Thoracic aorta (tissue), 2 donors: Measurements from ENCODE around the gene TRHDE. TPM values are rescaled to one million over a fixed set of nuclear protein-coding genes. Genes with fewer than 3 reads are reported as not detected.

Source experiments
- ATAC-seq: fragments of 150-250 bp; one replicate; pipeline ENCODE4 v1.8.0; 2017; ENCODE audit warnings: low read depth; ENCODE audit not compliant: insufficient number of reproducible peaks, low FRiP score
- DNase-seq: peaks from one replicate; pipeline ENCODE4 v3.0.0-alpha.2; 2020; ENCODE audit warnings: low spot score
- H3K27ac ChIP-seq, 2 donors: fragments of 200-600 bp; sonication (generic); 1 replicate in 1 of 2; 2 replicates in 1 of 2; pipeline ENCODE4 v1.5.1; 2016; ENCODE audit warnings: mild to moderate bottlenecking in 2 of 2, moderate library complexity in 2 of 2
- H3K27me3 ChIP-seq: fragments of 200-600 bp; sonication (generic); replicated peaks from 2 replicates; pipeline ENCODE4 v1.6.0; 2016; ENCODE audit warnings: mild to moderate bottlenecking; ENCODE audit not compliant: insufficient read depth
- H3K36me3 ChIP-seq: fragments of 200-600 bp; sonication (generic); one replicate; pipeline ENCODE4 v1.5.1; 2016
- H3K4me1 ChIP-seq, 2 donors: fragments of 200-600 bp; sonication (generic); 1 replicate in 1 of 2; 2 replicates in 1 of 2; pipeline versions ENCODE4 v1.5.1 to v1.6.0; 2016; ENCODE audit warnings: low read depth in 2 of 2, mild to moderate bottlenecking in 1 of 2; ENCODE audit not compliant: control insufficient read depth in 1 of 2
- H3K4me3 ChIP-seq: fragments of 200-600 bp; sonication (generic); 2 replicates; pipeline ENCODE4 v1.5.1; 2016; ENCODE audit warnings: mild to moderate bottlenecking
- H3K9me3 ChIP-seq: fragments of 200-600 bp; sonication (generic); 2 replicates; pipeline ENCODE4 v1.5.1; 2016
- total RNA-seq, 2 donors: library from RNA; depleted of rRNA; stranded (reverse); fragments of >200 nt; gene quantifications; one replicate each; pipeline versions ENCODE4 v1.1.0 to v1.2.3, GENCODE V29; 2016
- TF ChIP-seq, protein P1 (sequence below): fragments of 200-600 bp; sonication (generic); IDR thresholded peaks from one replicate; pipeline ENCODE4 v1.5.1; 2019; ENCODE audit warnings: antibody characterized with exemption

TRHDE gene
- total RNA-seq, 2 donors from 2014 or later, result 3.5 to 3.7 TPM

DNA sequence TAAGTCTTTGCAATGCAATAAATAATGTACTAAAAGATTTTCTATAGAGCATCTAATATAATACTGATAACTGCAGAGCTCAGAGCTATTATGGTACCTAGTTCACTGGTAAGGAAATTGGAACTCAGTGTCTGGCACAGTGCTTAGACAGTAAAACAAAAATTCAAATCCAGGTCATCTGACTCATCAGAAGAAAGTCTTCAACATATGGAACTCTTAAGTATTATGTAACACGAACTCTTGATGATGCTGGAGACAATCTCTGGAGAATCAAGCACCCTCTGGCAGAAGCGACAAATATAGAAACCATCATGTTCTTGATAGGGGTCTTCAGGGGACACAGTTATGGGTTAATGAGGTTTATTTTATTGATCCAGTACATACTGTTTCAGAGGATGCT is 37.3 kb upstream of the TRHDE start:
- Histone ChIP-seq H3K4me3 (no peak overlapping the region), H3K4me1 (no peaks in the 10 kb centered on the region), H3K27ac (no peak overlapping the region), H3K36me3 (no peaks in the 10 kb centered on the region), H3K27me3 (no peaks in the 10 kb centered on the region), H3K9me3 (no peaks in the 10 kb centered on the region)
- DNase-seq (no peak), ATAC-seq (no peak)
- TF ChIP-seq, protein P1, sequence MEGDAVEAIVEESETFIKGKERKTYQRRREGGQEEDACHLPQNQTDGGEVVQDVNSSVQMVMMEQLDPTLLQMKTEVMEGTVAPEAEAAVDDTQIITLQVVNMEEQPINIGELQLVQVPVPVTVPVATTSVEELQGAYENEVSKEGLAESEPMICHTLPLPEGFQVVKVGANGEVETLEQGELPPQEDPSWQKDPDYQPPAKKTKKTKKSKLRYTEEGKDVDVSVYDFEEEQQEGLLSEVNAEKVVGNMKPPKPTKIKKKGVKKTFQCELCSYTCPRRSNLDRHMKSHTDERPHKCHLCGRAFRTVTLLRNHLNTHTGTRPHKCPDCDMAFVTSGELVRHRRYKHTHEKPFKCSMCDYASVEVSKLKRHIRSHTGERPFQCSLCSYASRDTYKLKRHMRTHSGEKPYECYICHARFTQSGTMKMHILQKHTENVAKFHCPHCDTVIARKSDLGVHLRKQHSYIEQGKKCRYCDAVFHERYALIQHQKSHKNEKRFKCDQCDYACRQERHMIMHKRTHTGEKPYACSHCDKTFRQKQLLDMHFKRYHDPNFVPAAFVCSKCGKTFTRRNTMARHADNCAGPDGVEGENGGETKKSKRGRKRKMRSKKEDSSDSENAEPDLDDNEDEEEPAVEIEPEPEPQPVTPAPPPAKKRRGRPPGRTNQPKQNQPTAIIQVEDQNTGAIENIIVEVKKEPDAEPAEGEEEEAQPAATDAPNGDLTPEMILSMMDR, result no peak

DNA sequence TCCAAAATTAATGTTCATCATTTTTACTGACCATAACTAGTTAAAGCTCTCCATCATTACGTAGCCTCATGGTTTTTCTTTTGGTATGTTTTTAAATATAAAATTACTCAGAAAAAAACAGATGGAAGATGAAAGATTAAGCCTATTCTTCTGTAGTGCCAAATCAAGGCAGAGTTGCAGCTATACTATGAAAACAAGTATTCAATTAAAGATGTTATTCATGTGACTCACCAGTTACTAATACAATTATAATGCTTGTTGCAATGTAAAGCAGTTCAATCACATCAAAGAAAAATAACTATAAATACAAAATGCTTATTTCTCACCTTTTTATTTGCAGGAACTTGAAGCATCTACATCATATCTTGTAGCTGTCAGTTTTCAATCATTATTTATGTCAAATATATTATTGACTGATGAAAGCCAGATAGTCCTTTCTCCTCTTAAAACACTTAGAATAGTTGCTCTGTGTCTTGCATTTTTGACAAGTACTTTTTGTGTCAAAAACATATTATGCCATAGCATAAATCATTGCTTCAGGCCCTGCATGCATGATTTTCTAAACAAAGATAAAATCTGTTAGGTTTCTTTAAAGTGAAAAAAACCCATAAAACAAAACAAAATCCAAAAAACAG is 36.0 kb upstream of the TRHDE start:
- TF ChIP-seq, protein P1, result no peak
- Histone ChIP-seq H3K4me3 (no peak overlapping the region), H3K27ac (no peak overlapping the region), H3K27me3 (no peaks in the 10 kb centered on the region), H3K4me1 (no peaks in the 10 kb centered on the region), H3K36me3 (no peaks in the 10 kb centered on the region), H3K9me3 (no peaks in the 10 kb centered on the region)
- DNase-seq (no peak), ATAC-seq (no peak)

DNA sequence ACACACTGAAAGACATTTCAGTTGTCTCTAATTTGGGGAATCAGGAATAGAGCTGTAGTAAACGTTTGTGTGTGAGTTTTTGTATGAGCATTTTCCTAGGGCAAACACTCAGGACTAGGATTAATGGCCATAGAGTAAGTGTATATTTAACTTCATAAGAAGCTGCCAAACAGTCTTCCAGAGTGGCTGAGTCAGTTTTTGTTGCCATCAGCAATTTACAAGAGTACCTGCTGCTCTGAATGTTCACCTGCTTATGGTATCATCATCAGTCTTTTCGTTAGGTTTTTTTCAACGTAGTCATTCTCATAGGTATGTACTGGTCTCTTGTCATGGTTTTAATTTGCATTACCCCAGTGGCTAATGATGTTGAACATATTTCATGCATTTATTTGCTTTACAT is 30.6 kb upstream of the TRHDE start:
- ATAC-seq (no peak), DNase-seq (no peak)
- no peaks in the 10 kb centered on the region for H3K27me3 ChIP-seq
- no peak overlapping the region for H3K27ac ChIP-seq
- H3K4me1 ChIP-seq, result no peaks in the 10 kb centered on the region
- no peaks in the 10 kb centered on the region for H3K36me3 ChIP-seq
- H3K4me3 ChIP-seq, result no peak overlapping the region
- no peaks in the 10 kb centered on the region for H3K9me3 ChIP-seq
- TF ChIP-seq, protein P1, result no peak

DNA sequence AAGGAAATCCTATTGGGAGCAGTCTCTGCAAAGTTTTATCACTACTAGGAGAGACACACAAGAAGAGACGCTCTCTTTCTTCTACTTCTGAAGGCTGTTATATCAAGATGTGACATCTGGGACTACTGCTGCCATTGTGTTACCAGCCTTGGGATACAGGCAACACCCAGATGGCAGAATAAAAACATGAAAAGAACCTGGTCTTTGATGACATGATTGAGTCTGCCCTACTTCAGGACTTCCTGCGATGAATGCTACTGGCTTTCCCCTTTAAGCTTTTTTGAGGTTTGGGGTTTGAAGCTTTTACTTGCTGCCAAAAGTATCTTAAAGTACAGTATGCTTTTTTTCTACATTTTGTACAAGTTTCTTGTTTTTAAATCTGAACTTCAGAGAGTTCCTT is 29.2 kb upstream of the TRHDE start:
- H3K36me3 ChIP-seq, result no peaks in the 10 kb centered on the region
- H3K27ac ChIP-seq, result no peak overlapping the region
- ATAC-seq (no peak), DNase-seq (no peak)
- TF ChIP-seq, protein P1, result no peak
- H3K4me3 ChIP-seq, result no peak overlapping the region
- no peaks in the 10 kb centered on the region for H3K27me3 ChIP-seq
- no peaks in the 10 kb centered on the region for H3K9me3 ChIP-seq
- no peaks in the 10 kb centered on the region for H3K4me1 ChIP-seq

DNA sequence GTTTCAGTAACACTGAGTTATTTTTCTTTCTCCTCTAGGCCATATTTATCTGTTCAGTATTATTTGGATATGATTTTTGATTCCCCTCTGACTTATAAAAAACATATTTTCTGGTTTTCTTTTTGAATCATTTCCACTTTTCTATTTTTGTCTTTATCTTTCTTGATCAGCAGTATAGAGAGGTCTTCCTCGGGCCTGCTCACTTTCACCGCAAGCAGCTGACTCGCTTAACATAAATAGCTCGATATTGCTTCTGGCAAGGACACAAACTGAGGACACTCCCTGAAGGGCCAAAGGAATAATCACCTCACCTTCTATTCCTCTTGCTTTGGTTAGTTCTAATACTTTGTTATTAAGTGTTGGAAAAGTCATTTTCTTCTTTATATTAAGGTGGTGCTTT is 25.8 kb upstream of the TRHDE start:
- Histone ChIP-seq H3K36me3 (no peaks in the 10 kb centered on the region), H3K27ac (no peak overlapping the region), H3K4me1 (no peaks in the 10 kb centered on the region), H3K9me3 (no peaks in the 10 kb centered on the region), H3K4me3 (no peak overlapping the region), H3K27me3 (no peaks in the 10 kb centered on the region)
- TF ChIP-seq, protein P1, result no peak
- ATAC-seq (no peak), DNase-seq (no peak)
